ENCODE measurements around the gene TBL1X.
"Not testable (repeated sequence)": the region's sequence is repeated elsewhere in the genome, so short reads cannot be mapped to it uniquely, and the experiment has no call there.

The TBL1X gene

GRCh38 chrX:9758021-9758638 is 293.3 kb downstream of the TBL1X start:
- no peaks in the 10 kb centered on the region for H3K27me3 ChIP-seq (ENCODE audit: insufficient read depth, low read length)
- H3K36me3 ChIP-seq (ENCODE audit: insufficient read depth, low read length) = no peaks in the 10 kb centered on the region
- H3K4me3 ChIP-seq (ENCODE audit: low read length) = no peak overlapping the region
- no peak overlapping the region for H2AFZ ChIP-seq (ENCODE audit: low read depth, low read length)
- no peaks in the 10 kb centered on the region for H3K4me1 ChIP-seq (ENCODE audit: insufficient read depth, low read length)
- H3K9me3 ChIP-seq (ENCODE audit: low read length) = peaks cover 2% of the 10 kb centered on the region

- Histone ChIP-seq H3K36me3 (ENCODE audit: insufficient read depth, low read length) (no peaks in the 10 kb centered on the region), H2AFZ (ENCODE audit: low read depth, low read length) (no peak overlapping the region), H3K9me3 (ENCODE audit: low read length) (peaks cover 2% of the 10 kb centered on the region), H3K4me1 (ENCODE audit: insufficient read depth, low read length) (no peaks in the 10 kb centered on the region), H3K27me3 (ENCODE audit: insufficient read depth, low read length) (no peaks in the 10 kb centered on the region), H3K4me3 (ENCODE audit: low read length) (no peak overlapping the region)
These were observed 294.5 kb downstream of the TBL1X start for GRCh38 chrX:9759337-9759736.

GRCh38 chrX:9765072-9765736 is 300.3 kb downstream of the TBL1X start:
- Histone ChIP-seq H3K4me1 (ENCODE audit: insufficient read depth, low read length) (no peaks in the 10 kb centered on the region), H2AFZ (ENCODE audit: low read depth, low read length) (no peak overlapping the region), H3K27me3 (ENCODE audit: insufficient read depth, low read length) (no peaks in the 10 kb centered on the region), H3K9me3 (ENCODE audit: low read length) (no peaks in the 10 kb centered on the region), H3K4me3 (ENCODE audit: low read length) (no peak overlapping the region), H3K36me3 (ENCODE audit: insufficient read depth, low read length) (no peaks in the 10 kb centered on the region)

- H3K4me1 ChIP-seq (ENCODE audit: insufficient read depth, low read length) = no peaks in the 10 kb centered on the region
- no peaks in the 10 kb centered on the region for H3K9me3 ChIP-seq (ENCODE audit: low read length)
- no peak within 1 kb of the TSS for H2AFZ ChIP-seq (ENCODE audit: low read depth, low read length)
- H3K36me3 ChIP-seq (ENCODE audit: insufficient read depth, low read length) = no peaks in the 10 kb centered on the region
- H3K27me3 ChIP-seq (ENCODE audit: insufficient read depth, low read length) = no peaks in the 10 kb centered on the region
- no peak within 1 kb of the TSS for H3K4me3 ChIP-seq (ENCODE audit: low read length)
These were observed 300.9 kb downstream of the TBL1X start, which contains the start of gene GPR143 for GRCh38 chrX:9765737-9766097. TSS of gene GPR143 (minus strand) at chrX:9765847. CDS start at chrX:9765817, 30 bp downstream.

- H3K36me3 ChIP-seq (ENCODE audit: insufficient read depth, low read length) = no peaks in the 10 kb centered on the region
- no peaks in the 10 kb centered on the region for H3K4me1 ChIP-seq (ENCODE audit: insufficient read depth, low read length)
- H3K9me3 ChIP-seq (ENCODE audit: low read length) = no peaks in the 10 kb centered on the region
- no peak overlapping the region for H2AFZ ChIP-seq (ENCODE audit: low read depth, low read length)
- no peak overlapping the region for H3K4me3 ChIP-seq (ENCODE audit: low read length)
- H3K27me3 ChIP-seq (ENCODE audit: insufficient read depth, low read length) = no peaks in the 10 kb centered on the region
These were observed 302.5 kb downstream of the TBL1X start for GRCh38 chrX:9767375-9767774.

GRCh38 chrX:9768321-9768839 is 303.5 kb downstream of the TBL1X start:
- H3K4me1 ChIP-seq (ENCODE audit: insufficient read depth, low read length) = not testable (repeated sequence)

GRCh38 chrX:9770319-9770718 is 305.5 kb downstream of the TBL1X start:
- no peak overlapping the region for H3K4me3 ChIP-seq (ENCODE audit: low read length)
- H3K27me3 ChIP-seq (ENCODE audit: insufficient read depth, low read length) = no peaks in the 10 kb centered on the region
- H3K9me3 ChIP-seq (ENCODE audit: low read length) = no peaks in the 10 kb centered on the region
- H3K4me1 ChIP-seq (ENCODE audit: insufficient read depth, low read length) = no peaks in the 10 kb centered on the region
- no peak overlapping the region for H2AFZ ChIP-seq (ENCODE audit: low read depth, low read length)
- H3K36me3 ChIP-seq (ENCODE audit: insufficient read depth, low read length) = no peaks in the 10 kb centered on the region

More at GRCh38 chrX:9768321-9768839, 303.5 kb downstream of the TBL1X start:
- H2AFZ ChIP-seq (ENCODE audit: low read depth, low read length); H3K36me3 ChIP-seq (ENCODE audit: insufficient read depth, low read length); H3K27me3 ChIP-seq (ENCODE audit: insufficient read depth, low read length); H3K9me3 ChIP-seq (ENCODE audit: low read length); H3K4me3 ChIP-seq (ENCODE audit: low read length): not testable (repeated sequence)

GRCh38 chrX:9772943-9773342 is 308.1 kb downstream of the TBL1X start:
- H3K36me3 ChIP-seq (ENCODE audit: insufficient read depth, low read length) = no peaks in the 10 kb centered on the region
- no peaks in the 10 kb centered on the region for H3K27me3 ChIP-seq (ENCODE audit: insufficient read depth, low read length)
- peaks cover 5% of the 10 kb centered on the region for H3K4me1 ChIP-seq (ENCODE audit: insufficient read depth, low read length)
- H3K4me3 ChIP-seq (ENCODE audit: low read length) = no peak overlapping the region
- H2AFZ ChIP-seq (ENCODE audit: low read depth, low read length) = no peak overlapping the region
- peaks cover 1% of the 10 kb centered on the region for H3K9me3 ChIP-seq (ENCODE audit: low read length)

- Histone ChIP-seq H3K9me3 (ENCODE audit: low read length) (peaks cover 1% of the 10 kb centered on the region), H3K36me3 (ENCODE audit: insufficient read depth, low read length) (no peaks in the 10 kb centered on the region), H2AFZ (ENCODE audit: low read depth, low read length) (no peak overlapping the region), H3K27me3 (ENCODE audit: insufficient read depth, low read length) (no peaks in the 10 kb centered on the region), H3K4me1 (ENCODE audit: insufficient read depth, low read length) (peaks cover 5% of the 10 kb centered on the region), H3K4me3 (ENCODE audit: low read length) (no peak overlapping the region)
These were observed 311.1 kb downstream of the TBL1X start for GRCh38 chrX:9775930-9776329.

GRCh38 chrX:9781941-9782340 is 317.1 kb downstream of the TBL1X start:
- H3K27me3 ChIP-seq (ENCODE audit: insufficient read depth, low read length) = no peaks in the 10 kb centered on the region
- no peak overlapping the region for H2AFZ ChIP-seq (ENCODE audit: low read depth, low read length)
- no peaks in the 10 kb centered on the region for H3K36me3 ChIP-seq (ENCODE audit: insufficient read depth, low read length)
- H3K4me1 ChIP-seq (ENCODE audit: insufficient read depth, low read length) = no peaks in the 10 kb centered on the region
- peaks cover 1% of the 10 kb centered on the region for H3K9me3 ChIP-seq (ENCODE audit: low read length)
- H3K4me3 ChIP-seq (ENCODE audit: low read length) = no peak overlapping the region

GRCh38 chrX:9784332-9784731 is 319.5 kb downstream of the TBL1X start:
- H3K4me1 ChIP-seq (ENCODE audit: insufficient read depth, low read length) = no peaks in the 10 kb centered on the region
- no peaks in the 10 kb centered on the region for H3K27me3 ChIP-seq (ENCODE audit: insufficient read depth, low read length)
- H3K9me3 ChIP-seq (ENCODE audit: low read length) = no peaks in the 10 kb centered on the region
- no peak overlapping the region for H2AFZ ChIP-seq (ENCODE audit: low read depth, low read length)
- no peaks in the 10 kb centered on the region for H3K36me3 ChIP-seq (ENCODE audit: insufficient read depth, low read length)
- H3K4me3 ChIP-seq (ENCODE audit: low read length) = no peak overlapping the region

GRCh38 chrX:9785254-9785943 is 320.5 kb downstream of the TBL1X start:
- Histone ChIP-seq H3K36me3 (ENCODE audit: insufficient read depth, low read length) (no peaks in the 10 kb centered on the region), H3K4me1 (ENCODE audit: insufficient read depth, low read length) (no peaks in the 10 kb centered on the region), H2AFZ (ENCODE audit: low read depth, low read length) (no peak overlapping the region), H3K9me3 (ENCODE audit: low read length) (no peaks in the 10 kb centered on the region), H3K27me3 (ENCODE audit: insufficient read depth, low read length) (no peaks in the 10 kb centered on the region), H3K4me3 (ENCODE audit: low read length) (peak overlapping the region; percentile 49)
